Kidney (tissue), 14 donors: ENCODE results near the gene CCDC69. TPM values are rescaled to one million over a fixed set of nuclear protein-coding genes. Genes with fewer than 3 reads are reported as not detected.

Experiments
- DNase-seq, 5 donors: peaks; one replicate each; pipeline ENCODE4 v3.0.0-alpha.2; 2013 to 2020
- FAIRE-seq: peaks from 2 replicates; lab custom pipeline; 2012; peaks lifted over from hg19 to GRCh38; lab: Jason Lieb, UNC
- H3K27ac ChIP-seq, 2 donors: one replicate each; pipeline ENCODE4 v1.7.0; 2013; ENCODE audit warnings: low read depth in 2 of 2, low read length in 2 of 2, inconsistent platforms in 1 of 2
- H3K27me3 ChIP-seq: one replicate; pipeline ENCODE4 v1.7.1; 2013; ENCODE audit warnings: low read length, inconsistent platforms; ENCODE audit not compliant: control insufficient read depth, insufficient read depth
- H3K36me3 ChIP-seq, 3 donors: one replicate each; pipeline versions ENCODE4 v1.7.0 to v1.7.1; 2013; ENCODE audit warnings: low read length in 3 of 3, control low read depth in 1 of 3, inconsistent platforms in 1 of 3; ENCODE audit not compliant: insufficient read depth in 3 of 3, control insufficient read depth in 2 of 3
- H3K4me1 ChIP-seq, 3 donors: one replicate each; pipeline versions ENCODE4 v1.7.0 to v1.7.1; 2013; ENCODE audit warnings: low read length in 3 of 3, inconsistent platforms in 1 of 3, low read depth in 1 of 3; ENCODE audit not compliant: control insufficient read depth in 2 of 3, insufficient read depth in 2 of 3
- H3K4me3 ChIP-seq, 3 donors: one replicate each; pipeline versions ENCODE4 v1.7.0 to v1.8.1; 2013; ENCODE audit warnings: low read length in 3 of 3, control low read depth in 1 of 3, inconsistent platforms in 1 of 3
- H3K9ac ChIP-seq, 3 donors: one replicate each; pipeline versions ENCODE4 v1.7.0 to v1.7.1; 2013; ENCODE audit warnings: low read length in 3 of 3, control low read depth in 1 of 3, inconsistent platforms in 1 of 3
- H3K9me3 ChIP-seq, 3 donors: one replicate each; pipeline versions ENCODE4 v1.7.0 to v1.7.1; 2013; ENCODE audit warnings: low read length in 3 of 3, control low read depth in 1 of 3, inconsistent platforms in 1 of 3; ENCODE audit not compliant: control insufficient read depth in 2 of 3, insufficient read depth in 1 of 3
- intact Hi-C: fragments of 100-400 bp; cut with DNase I; formaldehyde crosslinking; loops from one replicate; pipeline ENCODE4 v1.11.1; 2022
- polyA plus RNA-seq: library from polyadenylated mRNA; stranded (reverse); fragments of 350-450 nt; fragmentation: Illumina TruSeq; extraction: RNeasy Lipid Tissue Mini Kit (QIAGEN cat#74804); gene quantifications from one replicate; pipeline ENCODE4 v1.2.3, GENCODE V29; 2014; ENCODE audit warnings: low read depth, low replicate concordance; ENCODE audit not compliant: insufficient read depth
- total RNA-seq: library from RNA; stranded (reverse); fragmentation: NEBNext Ultra II Directional; extraction: Animal tissue kit (Norgen Biotek cat#: 25700); gene quantifications from one replicate; pipeline ENCODE4 v1.2.1, GENCODE V29; 2021
- TF ChIP-seq, protein P1 (sequence below): IDR thresholded peaks from 3 replicates; pipeline ENCODE4 v1.5.1; 2012; ENCODE audit warnings: mild to moderate bottlenecking, moderate library complexity, borderline replicate concordance; ENCODE audit not compliant: insufficient read depth; ENCODE audit errors: extremely low read depth
- donor health status: control.
- donor health status: control.
- donor health status: control.
- donor health status: control.
- donor health status: control.
- donor health status: DM: yes; HTN: yes; CAD: no.
- donor health status: Normal renal cell carcinoma (clear cell type).

CCDC69 gene
- total and polyA plus RNA-seq, 2 donors from 2014 or later = 11.1 to 22.8 TPM

- H3K9ac ChIP-seq = no peak overlapping the region
- no peaks in the 10 kb centered on the region for H3K27me3 ChIP-seq
- intact Hi-C loops = no loop called here
- DNase-seq (no peak), FAIRE-seq (no peak)
- H3K9me3 ChIP-seq = no peaks in the 10 kb centered on the region
- no peaks in the 10 kb centered on the region for H3K36me3 ChIP-seq
- TF ChIP-seq, protein P1, sequence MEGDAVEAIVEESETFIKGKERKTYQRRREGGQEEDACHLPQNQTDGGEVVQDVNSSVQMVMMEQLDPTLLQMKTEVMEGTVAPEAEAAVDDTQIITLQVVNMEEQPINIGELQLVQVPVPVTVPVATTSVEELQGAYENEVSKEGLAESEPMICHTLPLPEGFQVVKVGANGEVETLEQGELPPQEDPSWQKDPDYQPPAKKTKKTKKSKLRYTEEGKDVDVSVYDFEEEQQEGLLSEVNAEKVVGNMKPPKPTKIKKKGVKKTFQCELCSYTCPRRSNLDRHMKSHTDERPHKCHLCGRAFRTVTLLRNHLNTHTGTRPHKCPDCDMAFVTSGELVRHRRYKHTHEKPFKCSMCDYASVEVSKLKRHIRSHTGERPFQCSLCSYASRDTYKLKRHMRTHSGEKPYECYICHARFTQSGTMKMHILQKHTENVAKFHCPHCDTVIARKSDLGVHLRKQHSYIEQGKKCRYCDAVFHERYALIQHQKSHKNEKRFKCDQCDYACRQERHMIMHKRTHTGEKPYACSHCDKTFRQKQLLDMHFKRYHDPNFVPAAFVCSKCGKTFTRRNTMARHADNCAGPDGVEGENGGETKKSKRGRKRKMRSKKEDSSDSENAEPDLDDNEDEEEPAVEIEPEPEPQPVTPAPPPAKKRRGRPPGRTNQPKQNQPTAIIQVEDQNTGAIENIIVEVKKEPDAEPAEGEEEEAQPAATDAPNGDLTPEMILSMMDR = no peak
- no peak overlapping the region for H3K27ac ChIP-seq
- H3K4me3 ChIP-seq = no peak overlapping the region
- H3K4me1 ChIP-seq = peaks cover 0 to 3% (median 0%) of the 10 kb centered on the region in 3 donors
Observed at GRCh38 chr5:151212406-151212798, 11.5 kb downstream of the CCDC69 start.

DNA sequence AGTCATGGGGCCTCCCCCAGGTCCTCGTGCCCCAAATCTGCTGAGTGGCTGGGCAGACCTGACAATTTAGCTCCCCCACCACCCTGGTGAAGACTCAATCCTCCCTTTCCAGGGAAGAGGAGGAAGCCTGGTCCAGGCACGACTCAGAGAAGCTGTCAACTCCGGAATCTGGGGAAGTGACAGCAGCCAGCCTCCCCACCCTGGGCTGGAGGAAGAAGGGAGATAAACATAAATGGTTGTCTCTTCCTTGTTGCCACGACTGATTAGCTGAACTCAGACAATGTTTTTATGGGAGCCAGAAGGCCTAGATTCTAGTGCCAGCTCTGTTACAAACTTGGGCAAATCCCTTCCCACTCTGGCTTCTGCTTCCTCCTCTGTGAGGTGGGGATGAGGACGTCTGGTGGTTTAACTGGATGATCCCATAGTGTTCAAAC is 15.4 kb downstream of the CCDC69 start:
- Histone ChIP-seq H3K9me3 (no peaks in the 10 kb centered on the region), H3K27me3 (no peaks in the 10 kb centered on the region), H3K4me1 (no peaks in the 10 kb centered on the region), H3K4me3 (no peak overlapping the region), H3K27ac (peak overlapping the region in 1 of 2 donors; percentile 38), H3K9ac (no peak overlapping the region), H3K36me3 (no peaks in the 10 kb centered on the region)
- DNase-seq (no peak), FAIRE-seq (no peak)
- intact Hi-C loops = no loop called here
- TF ChIP-seq, protein P1 = no peak

DNA sequence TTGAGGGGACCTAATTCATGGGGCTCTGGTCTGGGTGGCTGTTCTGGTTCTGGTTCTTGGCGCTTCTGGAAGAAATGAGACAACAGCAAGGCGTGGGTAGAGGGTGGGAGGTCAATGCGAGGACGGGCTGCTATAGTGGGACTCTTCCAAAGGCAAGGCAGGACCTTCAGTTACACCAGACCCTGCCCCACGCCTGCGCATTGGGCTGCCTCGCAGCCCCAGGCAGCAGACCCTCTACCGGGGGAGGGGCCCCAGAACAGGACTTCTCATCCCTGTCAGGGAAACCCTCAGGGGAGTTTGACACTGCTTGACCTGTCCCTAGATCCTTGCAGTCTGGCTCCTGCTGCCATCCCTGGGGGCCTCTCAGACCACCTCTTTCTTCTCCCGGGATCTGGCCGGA is 18.5 kb downstream of the CCDC69 start:
- Histone ChIP-seq H3K4me1 (no peaks in the 10 kb centered on the region), H3K9ac (no peak overlapping the region), H3K36me3 (no peaks in the 10 kb centered on the region), H3K9me3 (no peaks in the 10 kb centered on the region), H3K27me3 (no peaks in the 10 kb centered on the region), H3K27ac (no peak overlapping the region), H3K4me3 (no peak overlapping the region)
- no peak for FAIRE-seq
- no peak for DNase-seq
- TF ChIP-seq, protein P1 = no peak
- intact Hi-C loops = no loop called here

- Histone ChIP-seq H3K4me1 (no peaks in the 10 kb centered on the region), H3K27ac (no peak overlapping the region), H3K4me3 (no peak overlapping the region), H3K9me3 (no peaks in the 10 kb centered on the region), H3K36me3 (no peaks in the 10 kb centered on the region), H3K9ac (no peak overlapping the region), H3K27me3 (no peaks in the 10 kb centered on the region)
- intact Hi-C loops = no loop called here
- no peak for FAIRE-seq
- DNase-seq = no peak
- TF ChIP-seq, protein P1 = no peak
Observed at GRCh38 chr5:151204051-151204450, 19.8 kb downstream of the CCDC69 start.
